ENCODE results near the gene ACKR3. TPM values are rescaled to one million over a fixed set of nuclear protein-coding genes. Genes with fewer than 3 reads are reported as not detected.

Gene ACKR3
- total RNA-seq, 1 donor from 2014 or later: 1.2 TPM

DNA sequence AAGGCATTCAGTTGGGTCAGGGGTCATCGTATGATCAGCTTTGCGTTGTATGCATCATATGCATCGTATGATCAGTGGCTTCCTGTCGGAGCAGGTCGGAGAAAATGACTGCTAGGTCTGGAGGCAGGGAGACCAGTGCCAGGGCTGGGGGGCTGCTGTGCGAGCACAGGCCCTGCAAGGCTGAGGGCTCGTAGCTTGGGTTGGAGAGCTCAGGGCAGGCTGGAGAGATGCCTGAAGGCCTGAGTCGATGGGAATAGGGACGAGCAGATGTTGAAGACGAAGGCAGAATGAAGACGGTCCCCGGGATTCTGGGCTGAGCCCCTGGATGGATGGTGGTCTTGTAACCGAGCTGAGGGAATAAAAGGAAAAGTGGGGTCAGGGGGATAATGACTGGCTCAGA, 25.3 kb upstream of the ACKR3 start:
- peaks cover 3% of the 10 kb centered on the region for H3K9me3 Mint-ChIP-seq (ENCODE audit: unreplicated experiment)
- H3K4me3 Mint-ChIP-seq (ENCODE audit: unreplicated experiment): no peak overlapping the region
- no peaks in the 10 kb centered on the region for H3K36me3 Mint-ChIP-seq (ENCODE audit: unreplicated experiment)
- no peak for DNase-seq
- TF ChIP-seq, protein P1, sequence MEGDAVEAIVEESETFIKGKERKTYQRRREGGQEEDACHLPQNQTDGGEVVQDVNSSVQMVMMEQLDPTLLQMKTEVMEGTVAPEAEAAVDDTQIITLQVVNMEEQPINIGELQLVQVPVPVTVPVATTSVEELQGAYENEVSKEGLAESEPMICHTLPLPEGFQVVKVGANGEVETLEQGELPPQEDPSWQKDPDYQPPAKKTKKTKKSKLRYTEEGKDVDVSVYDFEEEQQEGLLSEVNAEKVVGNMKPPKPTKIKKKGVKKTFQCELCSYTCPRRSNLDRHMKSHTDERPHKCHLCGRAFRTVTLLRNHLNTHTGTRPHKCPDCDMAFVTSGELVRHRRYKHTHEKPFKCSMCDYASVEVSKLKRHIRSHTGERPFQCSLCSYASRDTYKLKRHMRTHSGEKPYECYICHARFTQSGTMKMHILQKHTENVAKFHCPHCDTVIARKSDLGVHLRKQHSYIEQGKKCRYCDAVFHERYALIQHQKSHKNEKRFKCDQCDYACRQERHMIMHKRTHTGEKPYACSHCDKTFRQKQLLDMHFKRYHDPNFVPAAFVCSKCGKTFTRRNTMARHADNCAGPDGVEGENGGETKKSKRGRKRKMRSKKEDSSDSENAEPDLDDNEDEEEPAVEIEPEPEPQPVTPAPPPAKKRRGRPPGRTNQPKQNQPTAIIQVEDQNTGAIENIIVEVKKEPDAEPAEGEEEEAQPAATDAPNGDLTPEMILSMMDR (IDR thresholded peaks at IDR 0.05; ENCODE audit: partially characterized antibody, unreplicated experiment): no peak
- peaks cover 4% of the 10 kb centered on the region for H3K4me1 Mint-ChIP-seq (ENCODE audit: low read depth, unreplicated experiment)
- H3K27ac Mint-ChIP-seq (ENCODE audit: unreplicated experiment): no peak overlapping the region
- no peaks in the 10 kb centered on the region for H3K27me3 Mint-ChIP-seq (ENCODE audit: unreplicated experiment)

DNA sequence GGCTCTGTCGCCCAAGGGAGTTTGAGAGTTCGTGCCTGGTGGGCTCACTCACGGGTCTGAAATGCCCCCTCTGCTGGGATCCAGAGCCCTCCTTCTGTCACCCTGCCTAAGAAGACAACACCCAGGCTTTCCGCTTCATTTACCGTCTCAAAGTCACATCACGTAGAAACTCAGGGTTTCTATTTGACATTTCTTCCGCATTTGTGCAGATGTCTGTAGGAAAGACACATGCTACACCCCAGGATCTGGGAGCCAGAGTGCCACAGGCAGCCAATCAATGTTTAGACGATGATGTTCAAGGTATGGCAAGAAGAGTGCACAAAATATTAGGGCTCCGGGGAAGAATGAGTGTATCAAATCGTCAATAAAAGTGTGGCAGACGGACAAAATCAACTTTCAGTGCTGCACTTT, 24.4 kb upstream of the ACKR3 start:
- Mint-ChIP-seq H3K4me1 (ENCODE audit: low read depth, unreplicated experiment) (peaks cover 4% of the 10 kb centered on the region), H3K27me3 (ENCODE audit: unreplicated experiment) (no peaks in the 10 kb centered on the region), H3K4me3 (ENCODE audit: unreplicated experiment) (no peak overlapping the region), H3K36me3 (ENCODE audit: unreplicated experiment) (no peaks in the 10 kb centered on the region), H3K9me3 (ENCODE audit: unreplicated experiment) (peaks cover 3% of the 10 kb centered on the region), H3K27ac (ENCODE audit: unreplicated experiment) (no peak overlapping the region)
- DNase-seq: no peak
- TF ChIP-seq, protein P1 (IDR thresholded peaks at IDR 0.05; ENCODE audit: partially characterized antibody, unreplicated experiment): no peak

DNA sequence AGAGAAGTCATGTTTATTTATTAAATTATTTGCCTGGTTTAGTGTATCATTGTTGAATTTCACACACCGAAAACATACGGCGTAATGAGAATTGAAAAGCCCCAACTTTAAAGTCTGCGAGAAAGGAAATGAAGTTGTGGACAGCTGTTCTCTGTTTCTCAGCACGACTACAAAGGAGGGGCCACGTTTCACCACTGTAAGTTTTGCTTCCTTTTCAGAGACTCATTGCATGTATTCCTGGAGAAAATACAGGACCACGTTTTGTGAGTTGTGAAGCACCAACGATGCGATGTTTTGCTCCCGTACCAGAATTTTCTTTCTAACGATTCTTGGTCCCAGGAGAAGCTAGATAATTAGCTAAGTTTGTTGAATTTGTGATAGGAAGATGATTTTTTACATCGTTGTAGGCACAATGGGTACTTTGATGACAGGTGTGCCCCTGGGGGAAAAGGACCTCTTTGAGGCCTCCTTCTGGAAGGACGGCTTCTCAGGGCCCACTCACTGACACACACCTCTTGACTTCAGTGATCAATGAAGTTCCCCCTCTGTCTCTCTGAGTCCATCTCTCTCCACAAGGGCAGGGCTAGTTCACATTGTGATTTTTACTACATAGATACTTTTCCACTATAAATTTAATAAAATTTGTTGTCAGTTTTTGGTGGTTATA, 23.7 kb upstream of the ACKR3 start:
- Mint-ChIP-seq H3K9me3 (ENCODE audit: unreplicated experiment) (peaks cover 3% of the 10 kb centered on the region), H3K36me3 (ENCODE audit: unreplicated experiment) (no peaks in the 10 kb centered on the region)

DNA sequence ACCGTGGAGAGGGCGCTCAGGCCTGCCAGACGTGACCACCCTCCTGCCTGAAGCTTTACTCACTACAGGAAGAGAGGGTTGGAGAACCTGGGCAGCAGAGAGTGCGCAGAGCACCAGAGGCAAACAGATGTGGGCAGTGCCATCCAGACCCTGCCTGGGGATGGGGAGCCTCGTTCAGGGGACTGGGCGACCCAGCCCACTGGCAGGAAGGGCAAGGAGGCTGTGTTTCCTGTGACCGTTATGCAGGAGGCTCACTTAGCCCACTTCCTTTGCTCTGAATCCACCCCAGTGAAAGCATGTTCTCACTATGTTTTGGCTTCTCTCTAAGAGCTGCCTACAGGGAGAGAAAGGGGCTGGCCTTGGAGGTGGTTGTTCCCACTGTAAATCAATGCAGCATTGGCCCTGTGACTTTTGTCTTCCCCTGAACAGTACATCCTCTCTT, 23.0 kb upstream of the ACKR3 start:
- TF ChIP-seq, protein P1 (IDR thresholded peaks at IDR 0.05; ENCODE audit: partially characterized antibody, unreplicated experiment): no peak
- Mint-ChIP-seq H3K4me1 (ENCODE audit: low read depth, unreplicated experiment) (peaks cover 4% of the 10 kb centered on the region), H3K36me3 (ENCODE audit: unreplicated experiment) (no peaks in the 10 kb centered on the region), H3K27ac (ENCODE audit: unreplicated experiment) (no peak overlapping the region), H3K9me3 (ENCODE audit: unreplicated experiment) (peaks cover 3% of the 10 kb centered on the region), H3K27me3 (ENCODE audit: unreplicated experiment) (no peaks in the 10 kb centered on the region), H3K4me3 (ENCODE audit: unreplicated experiment) (no peak overlapping the region)
- DNase-seq: no peak

More for the DNA sequence above, 23.7 kb upstream of the ACKR3 start:
- TF ChIP-seq, protein P1 (IDR thresholded peaks at IDR 0.05; ENCODE audit: partially characterized antibody, unreplicated experiment): no peak
- Mint-ChIP-seq H3K27me3 (ENCODE audit: unreplicated experiment) (no peaks in the 10 kb centered on the region), H3K27ac (ENCODE audit: unreplicated experiment) (no peak overlapping the region), H3K4me3 (ENCODE audit: unreplicated experiment) (no peak overlapping the region), H3K4me1 (ENCODE audit: low read depth, unreplicated experiment) (peaks cover 4% of the 10 kb centered on the region)
- DNase-seq: no peak

GRCh38 chr2:236547725-236548124, 21.9 kb upstream of the ACKR3 start:
- H3K27me3 Mint-ChIP-seq (ENCODE audit: unreplicated experiment): peaks cover 2% of the 10 kb centered on the region
- H3K4me3 Mint-ChIP-seq (ENCODE audit: unreplicated experiment): no peak overlapping the region

More at GRCh38 chr2:236547725-236548124, 21.9 kb upstream of the ACKR3 start:
- Mint-ChIP-seq H3K9me3 (ENCODE audit: unreplicated experiment) (peaks cover 3% of the 10 kb centered on the region), H3K36me3 (ENCODE audit: unreplicated experiment) (no peaks in the 10 kb centered on the region), H3K4me1 (ENCODE audit: low read depth, unreplicated experiment) (peaks cover 9% of the 10 kb centered on the region), H3K27ac (ENCODE audit: unreplicated experiment) (no peak overlapping the region)
- TF ChIP-seq, protein P1 (IDR thresholded peaks at IDR 0.05; ENCODE audit: partially characterized antibody, unreplicated experiment): no peak
- DNase-seq: no peak

Data from glutamatergic neuron (in vitro differentiated cells).